DMS114 treated with DMSO at 0.1 percent for 48 hours (cell line): ENCODE measurements around the gene SLC4A3.
"Not testable (repeated sequence)": the region's sequence is repeated elsewhere in the genome, so short reads cannot be mapped to it uniquely, and the experiment has no call there.

Source experiments
- DNase-seq: peaks from one replicate; lab custom pipeline; 2025; ENCODE audit not compliant: unreplicated experiment; lab: John Stamatoyannopoulos, UW

The SLC4A3 gene

GRCh38 chr2:219679571-219679970 lies 52.1 kb downstream of the SLC4A3 start:
- no peak for DNase-seq

DNA sequence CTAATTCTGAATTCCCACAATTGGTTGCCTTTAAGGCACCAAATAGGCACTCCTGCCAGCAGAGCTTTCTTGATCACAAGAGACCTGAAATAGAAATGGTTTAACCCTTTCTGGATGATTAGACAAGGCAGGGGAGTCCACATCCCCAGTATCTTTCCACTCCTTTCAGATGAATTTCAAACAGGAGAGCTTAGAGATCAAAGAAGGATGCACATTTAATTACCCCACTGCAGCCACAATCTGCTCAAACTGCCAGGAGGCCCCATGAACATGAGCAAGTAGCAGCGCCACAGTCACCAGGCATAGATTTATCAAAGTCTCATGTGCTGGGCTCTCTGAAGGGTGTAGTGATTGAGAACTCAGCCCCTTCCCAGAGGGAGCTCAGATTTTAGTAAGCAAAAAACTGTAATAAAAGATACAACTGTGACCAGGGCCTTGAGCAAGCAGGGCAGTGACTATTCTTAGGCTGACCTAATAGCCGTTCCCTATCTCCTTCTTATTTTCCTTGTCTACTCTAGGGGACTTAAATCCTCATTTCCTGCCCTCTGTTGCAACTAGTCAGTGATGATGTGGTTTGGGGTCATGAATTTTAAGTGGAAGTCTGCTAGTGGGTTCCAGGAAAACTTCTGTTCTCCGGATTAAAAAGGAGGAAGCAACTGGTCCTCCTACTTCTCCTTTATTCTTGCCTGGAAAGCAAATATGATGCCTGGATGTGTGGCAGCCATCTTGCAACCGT lies 53.7 kb downstream of the SLC4A3 start:
- DNase-seq, result no peak

DNA sequence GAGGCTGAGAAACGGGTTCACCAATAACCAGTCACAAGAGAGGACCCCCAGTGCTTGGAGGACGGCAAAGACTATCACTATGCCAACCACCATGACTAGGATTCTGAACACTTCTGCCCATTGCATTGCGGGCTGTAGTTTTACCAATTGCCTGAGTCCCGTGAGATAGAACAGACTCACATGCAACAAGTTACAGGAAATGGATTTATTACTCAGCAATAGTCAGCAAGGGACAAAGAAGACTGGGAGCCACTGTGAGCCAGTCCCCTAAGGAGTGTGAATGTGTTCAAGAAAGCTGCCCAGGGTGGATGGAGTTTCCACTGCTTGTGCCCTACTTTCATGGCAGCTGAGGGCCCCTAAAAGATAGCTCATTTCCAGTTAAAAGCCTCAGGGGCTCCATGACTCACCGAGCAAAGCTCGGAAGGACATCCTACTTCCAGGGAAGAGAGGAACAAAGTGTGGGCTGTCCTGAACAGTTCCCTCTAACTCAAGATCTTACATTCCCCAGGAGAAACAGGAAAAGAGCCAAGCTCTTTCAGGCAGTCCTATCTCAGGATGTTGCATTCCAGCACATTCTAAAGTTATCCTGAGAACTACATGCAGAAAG lies 54.4 kb downstream of the SLC4A3 start:
- no peak for DNase-seq

DNA sequence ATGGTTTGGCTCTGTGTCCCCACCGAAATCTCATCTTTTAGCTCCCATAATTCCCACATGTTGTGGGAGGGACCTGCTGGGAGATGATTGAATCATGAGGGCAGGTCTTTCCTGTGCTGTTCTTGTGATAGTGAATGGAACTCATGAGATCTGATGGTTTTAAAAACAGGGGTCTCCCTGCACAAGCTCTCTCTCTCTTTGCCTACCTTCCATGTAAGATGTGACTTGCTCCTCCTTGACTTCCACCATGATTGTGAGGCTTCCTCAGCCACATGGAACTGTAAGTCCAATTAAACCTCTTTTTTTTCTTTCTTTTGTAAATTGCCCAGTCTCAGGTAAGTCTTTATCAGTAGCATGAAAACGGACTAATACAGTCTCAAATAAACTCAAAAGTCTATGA lies 56.0 kb downstream of the SLC4A3 start:
- DNase-seq, result not testable (repeated sequence)

DNA sequence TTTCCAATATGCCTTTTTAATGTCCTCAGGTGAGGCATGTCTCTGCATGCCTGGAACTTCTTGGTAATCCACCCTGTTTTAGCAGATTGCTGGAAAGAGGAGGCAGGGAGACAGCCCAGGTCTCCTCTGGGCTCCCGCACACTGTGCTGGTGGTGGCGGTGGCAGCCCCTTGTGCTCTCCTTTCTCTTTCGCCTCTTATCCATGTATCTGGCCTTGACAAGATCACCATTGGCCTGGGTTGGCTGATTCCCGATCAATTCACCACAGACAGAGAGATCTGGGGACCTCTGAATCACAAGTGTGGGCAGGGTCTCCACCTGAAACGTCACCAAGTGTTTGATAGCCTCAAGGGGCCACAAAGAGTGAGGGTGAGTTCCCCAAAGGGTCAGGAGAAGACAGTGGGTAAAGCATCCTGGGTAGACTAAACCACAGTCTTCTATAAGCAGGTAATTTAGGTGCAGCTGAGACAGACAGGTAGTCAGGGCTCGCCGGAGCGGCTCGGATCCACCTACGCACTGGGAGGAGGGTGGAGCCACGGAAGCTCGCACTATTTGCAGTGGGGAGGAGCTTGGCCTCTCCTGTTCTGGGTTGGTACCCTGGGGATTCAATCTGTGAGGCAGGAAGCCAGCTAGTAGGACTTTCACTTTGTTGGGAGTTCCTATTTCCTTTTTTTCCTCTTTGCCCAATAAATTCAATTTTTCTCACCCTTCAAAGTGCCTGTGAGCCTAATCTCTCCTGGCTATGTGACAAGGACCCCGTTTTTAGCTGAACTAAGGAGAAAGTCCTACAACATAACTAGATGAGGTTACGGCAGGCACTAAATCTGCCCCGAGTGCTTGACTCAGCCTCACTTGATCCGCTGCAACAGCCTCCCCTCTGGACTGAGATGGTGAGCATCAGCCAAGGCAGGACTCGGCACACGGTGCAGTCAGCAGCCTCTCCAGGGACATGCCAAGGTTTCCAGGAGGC lies 57.6 kb downstream of the SLC4A3 start:
- no peak for DNase-seq

GRCh38 chr2:219687272-219687671 lies 59.8 kb downstream of the SLC4A3 start:
- DNase-seq, result no peak

GRCh38 chr2:219687882-219688559 lies 60.6 kb downstream of the SLC4A3 start:
- no peak for DNase-seq

GRCh38 chr2:219688560-219689445 lies 61.4 kb downstream of the SLC4A3 start:
- no peak for DNase-seq

- DNase-seq, result peak; percentile 40
Observed at GRCh38 chr2:219689676-219690628, 62.5 kb downstream of the SLC4A3 start.

- no peak for DNase-seq
Observed at GRCh38 chr2:219691571-219691970, 64.1 kb downstream of the SLC4A3 start.
